Measurements from ENCODE around the gene KCNIP2.
A peak's percentile ranks its signal among the peaks of the same experiment; 100 is the strongest.

KCNIP2 gene

GRCh38 chr10:101851411-101852116 is 8.0 kb upstream of the KCNIP2 start:
- DNase-seq (ENCODE audit: low read depth) = no peak

- DNase-seq (ENCODE audit: low read depth) = no peak
Measured at GRCh38 chr10:101850749-101851148, 7.1 kb upstream of the KCNIP2 start.

DNA sequence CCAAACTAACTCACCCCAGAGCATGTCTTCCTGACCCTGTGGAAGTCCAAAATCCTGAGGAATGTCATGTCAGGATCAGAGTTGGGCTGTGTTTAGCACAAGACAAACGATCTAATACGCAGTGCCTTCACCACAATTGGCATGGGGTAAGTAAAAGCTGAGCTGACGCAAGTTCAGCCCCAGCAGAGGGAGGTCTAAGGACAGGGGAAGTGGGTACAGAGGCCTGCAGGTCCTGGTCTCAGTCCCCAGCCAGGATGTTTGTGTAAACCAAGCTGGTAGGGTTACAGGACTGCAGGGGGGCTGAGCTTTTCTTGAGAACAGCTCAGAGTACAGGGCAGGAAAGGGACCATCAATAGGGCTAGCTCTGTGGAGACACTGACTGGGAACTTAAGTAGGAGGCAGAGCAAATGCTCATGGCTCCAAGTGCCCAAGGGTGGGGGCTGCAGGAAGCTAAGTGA is 5.3 kb upstream of the KCNIP2 start:
- no peak for DNase-seq (ENCODE audit: low read depth)

- no peak for DNase-seq (ENCODE audit: low read depth)
Measured at GRCh38 chr10:101848408-101848807, 4.8 kb upstream of the KCNIP2 start.

DNA sequence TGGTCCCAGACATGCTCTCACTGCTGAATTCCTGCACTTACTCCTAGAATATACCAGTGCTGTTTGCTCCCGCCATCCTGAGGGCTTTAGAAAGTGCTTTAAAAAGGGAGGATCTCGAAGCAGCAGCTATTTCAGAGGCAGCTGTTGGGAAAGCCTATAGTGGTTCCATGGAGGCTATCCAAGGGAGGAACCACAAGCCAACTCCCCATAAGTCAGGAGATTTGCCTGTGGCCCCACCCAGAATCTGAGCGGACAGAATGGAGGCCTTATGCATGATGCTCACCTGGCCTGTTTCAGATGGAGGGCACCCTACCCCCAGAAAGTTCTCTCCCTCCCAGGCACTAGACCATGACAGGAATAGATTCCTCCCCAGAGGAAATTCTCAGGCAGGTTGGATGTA is 2.3 kb upstream of the KCNIP2 start:
- no peak for DNase-seq (ENCODE audit: low read depth)

- DNase-seq (ENCODE audit: low read depth) = no peak
Measured at GRCh38 chr10:101841826-101842225, 1.8 kb downstream of the KCNIP2 start.

GRCh38 chr10:101840741-101841453 is 2.7 kb downstream of the KCNIP2 start:
- DNase-seq (ENCODE audit: low read depth) = no peak

GRCh38 chr10:101840102-101840684 is 3.4 kb downstream of the KCNIP2 start:
- no peak for DNase-seq (ENCODE audit: low read depth)

DNA sequence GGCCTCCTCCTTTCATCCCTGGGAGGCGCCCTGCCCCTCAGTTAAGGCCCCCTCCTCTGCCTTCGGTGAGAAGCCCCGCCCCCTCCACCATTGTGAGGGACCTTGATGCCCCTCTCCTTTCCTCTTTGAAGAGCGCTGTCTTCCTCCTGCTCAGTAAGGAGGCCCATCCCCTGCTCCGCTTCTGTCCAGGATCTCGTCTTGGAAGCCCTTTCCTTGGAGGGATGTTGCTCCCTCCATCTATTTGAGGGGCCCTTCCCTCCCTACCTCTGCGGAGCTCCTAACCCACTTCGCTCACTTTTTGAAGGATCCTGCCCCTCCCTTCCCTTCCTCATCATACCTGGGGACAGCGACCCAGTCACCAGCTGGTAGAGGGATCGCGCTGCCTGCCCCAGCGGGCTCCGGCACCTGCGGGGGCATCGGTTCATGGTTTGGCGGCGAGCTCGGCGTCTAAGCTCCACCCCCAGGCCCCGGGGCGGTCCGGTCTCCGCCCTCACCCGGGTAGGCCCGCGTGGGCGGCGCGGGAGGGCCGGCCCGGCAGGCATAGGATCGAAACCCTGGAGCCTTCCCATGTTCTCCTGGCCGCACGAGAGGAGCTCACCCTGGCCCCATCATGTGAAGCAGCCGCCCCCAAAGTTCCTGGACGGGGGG is 4.1 kb downstream of the KCNIP2 start:
- no peak for DNase-seq (ENCODE audit: low read depth)

DNA sequence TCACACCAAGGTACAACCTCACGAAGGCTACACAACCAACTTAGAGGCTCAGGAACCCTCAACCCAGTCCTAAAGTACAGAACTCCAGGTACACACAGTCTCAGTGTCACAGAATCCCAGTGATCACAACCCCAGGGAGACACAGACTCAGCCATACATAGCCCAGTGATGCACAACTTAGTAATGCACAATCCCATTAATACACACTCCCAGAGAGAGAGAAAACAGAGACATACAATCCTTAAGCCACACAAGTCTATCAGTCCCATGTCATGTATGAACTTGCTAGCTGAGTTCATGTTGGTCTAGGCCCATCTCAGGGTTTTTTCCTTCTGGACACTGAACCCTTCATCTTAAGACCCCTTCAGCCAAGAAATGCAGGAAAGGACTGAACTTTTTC is 4.6 kb downstream of the KCNIP2 start:
- no peak for DNase-seq (ENCODE audit: low read depth)

DNA sequence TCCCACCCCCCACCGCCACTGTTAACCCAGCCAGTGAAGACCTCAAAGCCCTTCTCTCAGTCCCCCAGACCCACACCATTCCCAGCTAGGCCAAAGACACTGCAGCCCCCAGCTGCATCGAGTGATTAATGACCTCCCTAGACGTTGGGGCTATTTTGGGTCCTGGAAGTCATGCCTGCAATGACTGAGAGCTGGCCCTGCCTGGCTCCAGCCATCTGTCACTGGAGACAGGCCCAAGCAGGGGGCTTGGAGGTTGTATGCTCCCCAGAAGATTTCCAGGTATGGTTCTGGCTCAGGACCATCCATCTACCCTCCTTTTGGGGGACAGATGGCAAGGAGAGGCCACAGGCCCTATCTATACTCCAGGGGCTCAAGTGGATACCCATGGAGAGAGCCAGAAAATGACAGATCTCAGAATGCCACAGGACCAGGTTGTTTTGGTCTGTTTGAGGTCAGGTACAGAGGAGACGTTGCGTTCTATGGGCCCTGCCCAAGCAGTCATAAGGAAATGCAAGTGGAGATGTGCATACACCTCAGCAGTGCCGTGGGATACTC is 5.1 kb downstream of the KCNIP2 start:
- no peak for DNase-seq (ENCODE audit: low read depth)

DNA sequence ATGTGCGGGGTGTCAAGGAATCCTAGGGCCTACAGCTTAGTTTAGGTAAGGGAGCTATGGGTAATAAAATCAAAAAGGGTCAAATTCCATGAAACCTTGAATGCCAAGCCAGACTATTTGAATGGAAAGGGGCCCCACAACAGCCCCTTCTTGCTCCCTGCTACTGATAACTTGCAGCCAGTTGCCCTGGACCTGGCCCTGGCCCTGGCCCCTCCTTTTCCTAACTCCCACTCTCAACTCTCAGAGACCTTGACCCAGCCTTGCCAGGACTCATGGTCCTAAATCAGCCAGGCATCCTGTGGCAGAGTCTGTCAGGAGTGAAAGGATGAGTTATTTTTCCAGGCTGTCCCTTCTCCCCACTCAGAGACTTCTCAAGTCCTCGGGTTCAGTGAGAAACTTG is 5.9 kb downstream of the KCNIP2 start:
- no peak for DNase-seq (ENCODE audit: low read depth)

- DNase-seq (ENCODE audit: low read depth) = no peak
Measured at GRCh38 chr10:101835362-101835761, 8.2 kb downstream of the KCNIP2 start.

DNA sequence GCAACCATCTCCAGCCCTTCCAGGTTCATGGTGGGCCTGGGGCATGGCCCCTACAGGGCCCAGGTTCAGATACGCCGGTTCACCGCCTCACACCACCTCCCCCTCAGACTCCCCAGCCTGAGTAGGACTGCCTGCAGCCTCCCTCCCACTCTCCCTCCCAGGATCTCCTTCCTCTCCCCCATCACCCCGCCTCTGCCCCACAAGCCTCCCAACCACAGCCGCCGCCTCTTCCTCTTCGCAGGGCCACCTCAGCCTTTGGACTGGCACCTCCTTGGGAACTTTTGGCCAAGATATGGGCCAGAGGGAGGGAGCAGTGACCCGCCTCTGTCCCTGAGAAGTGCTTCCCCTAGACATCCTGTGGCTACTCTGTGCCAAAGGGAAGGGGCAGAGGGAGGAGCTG is 9.3 kb downstream of the KCNIP2 start:
- no peak for DNase-seq (ENCODE audit: low read depth)

DNA sequence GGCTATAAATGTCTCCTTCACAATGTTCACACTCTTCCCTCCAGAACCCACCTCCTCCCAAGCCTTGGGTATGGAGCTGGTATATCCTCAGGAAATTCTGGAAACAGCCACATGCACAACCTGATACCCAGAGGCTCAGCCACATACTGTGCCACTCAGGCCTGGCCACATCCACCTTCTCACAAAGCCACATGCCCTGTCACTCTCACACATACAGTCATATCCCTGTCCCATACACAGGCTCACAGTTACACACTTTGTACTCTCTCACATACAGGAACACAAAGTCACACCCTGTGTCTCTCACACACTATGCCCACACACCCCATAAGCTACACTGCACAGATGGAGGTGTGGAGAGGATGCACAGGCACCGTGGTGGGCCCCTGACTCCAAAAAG is 10.1 kb downstream of the KCNIP2 start:
- DNase-seq (ENCODE audit: low read depth) = no peak

DNA sequence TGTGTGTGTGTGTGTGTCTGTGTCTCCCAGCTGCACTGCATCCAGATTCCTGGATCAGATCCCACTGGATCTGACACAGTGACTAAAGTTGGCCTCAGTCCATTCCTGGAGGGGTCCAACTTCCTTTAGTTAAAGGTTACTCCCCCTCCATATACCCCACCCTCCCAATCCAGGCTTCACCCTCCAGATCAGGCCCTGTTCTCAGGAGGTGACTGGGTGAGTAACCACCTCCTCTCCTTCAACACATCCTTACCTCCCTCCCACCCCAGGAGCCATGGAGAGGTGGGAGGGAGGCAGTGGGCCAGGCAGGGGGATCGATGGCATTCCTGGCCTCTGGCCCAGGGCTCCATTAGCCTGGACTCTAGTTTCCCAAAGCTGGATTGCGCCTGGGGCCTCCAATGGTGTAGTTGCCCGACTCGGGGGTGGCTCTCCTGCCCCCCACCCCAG is 11.3 kb downstream of the KCNIP2 start:
- no peak for DNase-seq (ENCODE audit: low read depth)

DNA sequence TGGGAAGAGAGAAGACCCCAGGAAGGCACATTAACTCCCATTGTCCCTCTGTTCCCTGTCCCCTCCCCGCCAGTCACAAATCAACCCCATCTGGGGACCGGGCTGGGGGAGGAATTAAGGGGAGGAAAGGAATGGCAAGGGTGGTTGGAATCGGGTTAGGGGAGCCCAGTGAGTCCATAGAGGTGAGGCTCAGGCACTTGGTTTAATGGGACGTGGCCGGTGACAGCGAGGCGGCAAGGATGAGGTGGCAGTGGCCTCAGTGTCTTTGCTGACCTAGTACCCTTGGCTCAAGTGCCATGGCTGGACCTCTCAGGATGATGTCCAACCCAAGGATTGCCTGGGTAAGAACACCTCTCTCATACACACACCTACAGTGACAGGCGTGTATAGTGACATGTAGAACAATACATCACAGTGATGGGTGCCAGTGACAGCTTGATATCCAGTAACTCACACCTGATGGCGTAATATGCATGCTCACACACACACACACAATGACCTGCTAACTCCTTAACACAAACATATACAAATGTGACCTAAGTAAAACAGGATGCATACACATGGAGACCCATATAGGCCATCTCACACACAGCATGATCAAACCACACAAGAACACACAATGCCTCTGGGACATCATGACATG is 12.3 kb downstream of the KCNIP2 start:
- no peak for DNase-seq (ENCODE audit: low read depth)

DNA sequence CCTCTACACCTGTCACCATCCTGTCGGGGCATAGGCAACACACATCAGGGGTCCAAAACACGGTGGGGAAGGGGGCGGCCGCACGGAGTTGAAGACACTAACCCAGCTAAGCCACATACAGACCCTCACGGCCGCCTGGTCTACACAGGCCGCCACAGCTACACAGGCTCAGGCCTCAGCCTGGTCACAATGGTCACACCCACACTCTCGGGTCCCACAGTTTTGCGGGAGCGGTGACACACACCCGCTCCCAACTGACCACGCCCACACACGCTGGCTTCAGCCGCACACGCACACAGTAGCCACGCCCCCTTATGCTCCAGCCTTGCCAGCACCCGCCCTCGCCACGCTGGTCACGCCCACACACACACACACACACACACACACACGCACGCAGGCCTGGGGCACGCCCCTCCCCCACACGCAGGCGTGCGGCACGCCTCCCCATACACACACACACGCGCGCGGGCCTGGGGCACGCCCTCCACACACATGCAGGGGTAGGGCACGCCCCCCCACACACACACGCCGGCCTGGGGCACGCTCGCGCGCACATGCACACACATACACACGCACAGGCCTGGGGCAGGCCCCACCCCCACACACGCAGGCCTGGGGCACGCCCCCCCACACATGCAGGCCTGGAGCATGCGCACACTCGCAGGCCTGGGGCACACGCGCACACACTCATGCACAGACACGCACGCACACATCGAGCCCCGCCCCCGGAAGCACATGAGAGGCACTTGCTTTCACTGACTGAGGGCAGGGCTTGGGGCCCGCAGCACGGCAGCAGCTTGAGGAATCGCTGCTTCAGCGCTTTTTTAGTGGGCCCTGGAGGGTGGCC is 13.1 kb downstream of the KCNIP2 start:
- DNase-seq (ENCODE audit: low read depth) = peak; percentile 68

- DNase-seq (ENCODE audit: low read depth) = no peak
Measured at GRCh38 chr10:101829561-101830315, 13.9 kb downstream of the KCNIP2 start.

Data from GM04504 (cell line).